Left cardiac atrium (tissue), 4 donors: ENCODE measurements around the gene DNAH17. TPM values are rescaled to one million over a fixed set of nuclear protein-coding genes. Genes with fewer than 3 reads are reported as not detected.
A peak's percentile ranks its signal among the peaks of the same experiment; 100 is the strongest.

Experiments
- ATAC-seq, 2 donors: fragments of 200-7000 bp; cut with Tn5 transposase; one replicate each; pipeline ENCODE4 v1.9.1; 2020; ENCODE audit warnings: mild to moderate bottlenecking in 2 of 2, moderate library complexity in 2 of 2
- DNase-seq: peaks from one replicate; pipeline ENCODE4 v3.0.0-alpha.2; 2020
- intact Hi-C, 2 donors: fragments of 100-400 bp; cut with DNase I; formaldehyde crosslinking; loops; one replicate each; pipeline versions ENCODE4 v1.14.1 to v1.15.1; 2022 to 2023
- total RNA-seq, 2 donors: library from RNA; stranded (reverse); fragmentation: NEBNext Ultra II Directional; extraction: Animal tissue kit (Norgen Biotek cat#: 25700); gene quantifications; one replicate each; pipeline ENCODE4 v1.2.1, GENCODE V29; 2021
- donor health status: DM: no; HTN: yes; CAD: no.
- donor health status: DM: no; HTN: yes; CAD: no; lungs with severe emphysema.
- donor health status: DM: yes; HTN: yes; CAD: no.
- donor health status: Dilated cardiomyopathy.

DNAH17 gene
- total RNA-seq, 2 donors from 2014 or later, result 0.21 to 0.32 TPM

- DNase-seq (no peak), ATAC-seq (no peak)
- intact Hi-C loops, result no loop called here
Observed at GRCh38 chr17:78488867-78489634, 88.1 kb downstream of the DNAH17 start.

DNA sequence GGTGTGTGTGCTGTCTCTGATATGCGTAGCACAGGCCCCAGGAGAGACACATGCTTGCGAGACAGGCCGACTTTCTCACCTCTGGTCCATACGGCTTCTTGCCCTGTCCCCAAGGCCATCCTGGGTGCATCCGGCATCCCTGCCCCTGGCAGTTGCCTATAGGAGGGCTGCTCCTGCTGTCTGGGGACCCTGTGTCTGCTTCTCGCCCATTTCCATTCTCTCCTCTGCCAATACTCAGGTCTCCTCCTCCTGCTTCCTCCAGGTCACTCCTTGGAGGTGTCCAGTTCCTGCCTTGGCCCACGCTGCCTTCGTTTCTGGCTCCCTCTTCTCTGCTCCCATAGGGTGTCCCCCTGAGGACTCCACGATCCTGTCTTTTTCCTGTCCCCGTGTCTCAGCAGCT, 89.0 kb downstream of the DNAH17 start:
- intact Hi-C loops, result no loop called here
- no peak for DNase-seq
- ATAC-seq, result no peak

DNA sequence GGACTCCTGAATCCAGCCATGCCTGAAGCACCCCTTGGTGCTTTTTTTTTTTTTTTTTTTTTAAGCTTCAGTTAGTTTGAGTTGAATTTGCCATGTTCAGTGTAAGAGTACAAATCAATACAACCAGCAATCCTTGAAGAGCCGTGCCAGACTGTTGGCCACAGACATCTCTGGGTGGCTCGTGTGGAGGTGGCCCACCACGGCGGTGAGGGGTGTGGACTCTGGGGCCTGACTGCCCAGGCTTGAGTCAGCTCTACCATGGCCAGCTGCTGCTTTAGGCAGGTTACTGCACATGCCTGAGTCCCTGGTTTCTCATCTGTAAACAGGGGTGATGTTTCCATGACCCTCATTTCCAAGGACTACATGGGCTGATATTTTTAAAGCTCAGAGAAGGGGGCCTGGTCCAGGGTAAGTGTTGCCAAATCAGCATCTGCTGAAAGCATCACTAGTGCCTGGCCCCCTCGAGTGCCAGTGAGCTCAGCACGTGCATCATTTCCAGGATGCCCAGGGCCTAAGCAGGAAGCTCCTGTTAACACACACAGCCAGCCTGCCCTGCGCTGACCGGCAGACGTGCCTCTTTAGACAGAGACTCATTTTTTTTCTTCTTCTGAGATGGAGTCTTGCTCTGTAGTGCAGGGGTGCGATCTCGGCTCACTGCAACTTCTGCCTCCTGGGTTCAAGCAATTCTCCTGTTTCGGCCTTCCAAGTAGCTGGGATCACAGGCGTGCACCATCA, 90.1 kb downstream of the DNAH17 start:
- intact Hi-C loops, result no loop called here
- ATAC-seq (no peak), DNase-seq (no peak)

- ATAC-seq (no peak), DNase-seq (no peak)
- intact Hi-C loops, result no loop called here
Observed at GRCh38 chr17:78486228-78486802, 90.9 kb downstream of the DNAH17 start.

GRCh38 chr17:78485290-78486168, 91.7 kb downstream of the DNAH17 start:
- intact Hi-C loops, result no loop called here

GRCh38 chr17:78484271-78485246, 92.6 kb downstream of the DNAH17 start:
- ATAC-seq (peak; percentile 86 to 89), DNase-seq (no peak)
- intact Hi-C loops, result no loop called here

More at GRCh38 chr17:78485290-78486168, 91.7 kb downstream of the DNAH17 start:
- DNase-seq, result no peak
- ATAC-seq, result no peak

DNA sequence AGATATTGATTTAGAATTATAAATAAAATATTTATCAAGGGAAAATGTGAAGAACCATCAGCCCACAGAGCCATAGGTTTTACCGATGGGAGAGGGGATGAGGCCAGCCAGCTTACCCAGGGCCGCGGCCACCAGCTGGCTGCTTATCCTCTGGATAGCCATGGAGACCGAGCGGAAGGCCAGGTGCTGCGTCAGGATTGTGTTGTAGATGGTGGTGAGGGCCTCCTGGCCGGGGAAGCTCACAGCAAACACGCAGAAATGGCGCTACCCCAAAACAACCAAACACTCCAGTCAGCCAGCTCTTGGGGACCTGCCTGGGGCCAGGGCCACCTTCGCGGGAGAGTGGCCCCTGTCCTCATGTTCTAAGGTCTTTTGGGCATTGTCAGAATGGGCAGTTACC, 97.8 kb downstream of the DNAH17 start:
- DNase-seq (no peak), ATAC-seq (no peak)
- intact Hi-C loops, result no loop called here

DNA sequence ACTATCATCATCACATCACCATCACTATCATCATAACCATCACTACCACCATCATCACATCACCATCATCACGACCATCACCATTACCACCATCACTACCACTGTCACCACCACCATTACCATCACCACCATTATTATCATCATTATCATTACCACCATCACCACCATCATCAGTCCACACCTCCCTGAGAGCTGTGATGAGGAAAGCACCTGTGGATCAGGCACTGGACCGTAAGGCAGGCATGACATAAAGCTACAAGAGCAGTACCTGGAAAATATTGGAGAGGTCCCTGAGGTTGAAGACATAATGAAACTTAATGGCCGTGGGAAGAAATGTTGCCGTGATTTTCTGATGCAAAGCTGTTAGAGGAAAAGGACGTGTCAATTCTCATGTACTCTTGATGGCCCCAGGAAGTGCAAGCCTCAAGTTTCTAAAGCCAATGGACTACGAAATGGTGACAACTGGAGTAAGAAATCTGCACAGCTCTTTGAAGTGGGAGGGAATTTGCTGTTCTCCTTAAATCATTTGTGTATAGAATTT, 98.4 kb downstream of the DNAH17 start:
- ATAC-seq (no peak), DNase-seq (no peak)
- intact Hi-C loops, result no loop called here

- ATAC-seq (no peak), DNase-seq (no peak)
- intact Hi-C loops, result no loop called here
Observed at GRCh38 chr17:78477913-78478756, 99.1 kb downstream of the DNAH17 start.

- ATAC-seq, result no peak
- intact Hi-C loops, result no loop called here
- no peak for DNase-seq
Observed at GRCh38 chr17:78476973-78477372, 100.2 kb downstream of the DNAH17 start.

DNA sequence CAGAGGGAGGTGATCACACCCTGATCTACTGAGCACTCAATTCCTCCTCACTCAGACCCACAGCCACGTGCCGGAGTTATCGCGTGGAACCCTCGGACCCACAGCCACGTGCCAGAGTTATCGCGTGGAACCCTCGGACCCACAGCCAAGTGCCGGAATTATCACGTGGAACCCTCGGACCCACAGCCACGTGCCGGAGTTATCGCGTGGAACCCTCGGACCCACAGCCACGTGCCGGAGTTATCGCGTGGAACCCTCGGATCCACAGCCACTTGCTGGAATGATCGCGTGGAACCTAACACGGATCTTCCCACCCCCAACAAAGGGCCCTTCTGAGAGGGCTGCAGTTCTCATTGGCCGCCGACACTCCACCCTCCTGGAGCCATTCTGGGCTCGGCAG, 101.0 kb downstream of the DNAH17 start:
- no peak for DNase-seq
- no peak for ATAC-seq
- intact Hi-C loops, result no loop called here

- no peak for ATAC-seq
- intact Hi-C loops, result no loop called here
- no peak for DNase-seq
Observed at GRCh38 chr17:78475211-78475610, 102.0 kb downstream of the DNAH17 start.

GRCh38 chr17:78474614-78475146, 102.5 kb downstream of the DNAH17 start:
- intact Hi-C loops, result no loop called here
- no peak for DNase-seq
- no peak for ATAC-seq

DNA sequence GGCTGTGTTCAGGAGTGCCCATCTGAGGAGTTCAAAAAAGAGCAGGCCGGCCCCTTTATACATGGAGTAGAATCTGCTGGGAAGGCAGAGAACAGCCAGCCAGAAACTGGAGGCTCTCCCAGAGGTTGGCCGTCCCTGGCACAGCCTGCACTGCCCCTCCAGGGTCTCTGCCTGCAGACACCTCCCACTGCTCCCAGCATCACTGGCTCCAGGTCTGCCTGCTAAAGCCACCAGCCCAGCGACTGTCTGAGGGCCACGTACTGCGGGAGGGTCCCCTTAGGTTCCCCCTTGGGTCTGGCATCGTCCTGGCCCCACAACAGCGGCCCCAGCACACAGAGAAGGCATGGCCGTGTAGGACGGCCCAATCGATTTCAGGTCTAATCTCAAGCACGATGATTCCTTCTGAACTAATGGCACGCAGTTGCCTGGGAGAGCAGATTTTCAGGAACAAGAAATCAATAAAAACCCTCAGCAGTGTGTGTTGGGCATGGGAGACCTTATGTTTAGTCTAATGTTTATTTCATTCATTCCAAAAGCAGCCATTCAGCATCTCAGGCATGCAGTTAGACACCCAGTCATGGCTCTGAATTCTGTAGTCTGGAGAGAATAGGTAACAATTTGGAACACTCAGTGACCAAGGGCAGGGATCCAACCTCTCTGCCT, 103.1 kb downstream of the DNAH17 start:
- intact Hi-C loops, result no loop called here
- no peak for ATAC-seq
- DNase-seq, result no peak

- intact Hi-C loops, result no loop called here
- ATAC-seq (no peak), DNase-seq (no peak)
Observed at GRCh38 chr17:78472035-78472905, 104.9 kb downstream of the DNAH17 start.
